GM12874 (cell line): ENCODE results near the gene LGALS8.

Experiments used
- TF ChIP-seq, protein P1 (sequence below): IDR thresholded peaks from 2 replicates; pipeline ENCODE4 v1.5.1; 2011; ENCODE audit warnings: low read depth, mild to moderate bottlenecking, control low read depth, low read length, moderate library complexity; ENCODE audit not compliant: insufficient read depth

Gene LGALS8

DNA sequence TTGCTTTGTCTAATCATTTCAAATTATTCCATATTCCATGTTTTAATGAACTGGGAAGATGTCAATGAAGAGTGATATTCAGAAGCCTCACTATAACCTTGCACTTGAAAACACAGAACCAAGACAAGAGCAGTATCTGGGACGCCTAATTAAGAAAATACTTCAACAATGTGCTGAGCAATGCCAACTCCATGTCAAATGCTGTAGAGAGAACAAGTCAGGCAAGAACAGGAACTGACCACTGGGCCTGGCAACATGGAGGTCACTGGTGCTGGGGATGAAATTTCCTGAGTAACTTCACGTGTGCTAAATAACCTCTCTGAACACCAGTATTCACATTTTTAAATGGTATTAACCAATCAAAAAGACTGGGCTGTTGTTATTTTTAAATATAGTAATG, 57.7 kb downstream of the LGALS8 start:
- TF ChIP-seq, protein P1, sequence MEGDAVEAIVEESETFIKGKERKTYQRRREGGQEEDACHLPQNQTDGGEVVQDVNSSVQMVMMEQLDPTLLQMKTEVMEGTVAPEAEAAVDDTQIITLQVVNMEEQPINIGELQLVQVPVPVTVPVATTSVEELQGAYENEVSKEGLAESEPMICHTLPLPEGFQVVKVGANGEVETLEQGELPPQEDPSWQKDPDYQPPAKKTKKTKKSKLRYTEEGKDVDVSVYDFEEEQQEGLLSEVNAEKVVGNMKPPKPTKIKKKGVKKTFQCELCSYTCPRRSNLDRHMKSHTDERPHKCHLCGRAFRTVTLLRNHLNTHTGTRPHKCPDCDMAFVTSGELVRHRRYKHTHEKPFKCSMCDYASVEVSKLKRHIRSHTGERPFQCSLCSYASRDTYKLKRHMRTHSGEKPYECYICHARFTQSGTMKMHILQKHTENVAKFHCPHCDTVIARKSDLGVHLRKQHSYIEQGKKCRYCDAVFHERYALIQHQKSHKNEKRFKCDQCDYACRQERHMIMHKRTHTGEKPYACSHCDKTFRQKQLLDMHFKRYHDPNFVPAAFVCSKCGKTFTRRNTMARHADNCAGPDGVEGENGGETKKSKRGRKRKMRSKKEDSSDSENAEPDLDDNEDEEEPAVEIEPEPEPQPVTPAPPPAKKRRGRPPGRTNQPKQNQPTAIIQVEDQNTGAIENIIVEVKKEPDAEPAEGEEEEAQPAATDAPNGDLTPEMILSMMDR = no peak

DNA sequence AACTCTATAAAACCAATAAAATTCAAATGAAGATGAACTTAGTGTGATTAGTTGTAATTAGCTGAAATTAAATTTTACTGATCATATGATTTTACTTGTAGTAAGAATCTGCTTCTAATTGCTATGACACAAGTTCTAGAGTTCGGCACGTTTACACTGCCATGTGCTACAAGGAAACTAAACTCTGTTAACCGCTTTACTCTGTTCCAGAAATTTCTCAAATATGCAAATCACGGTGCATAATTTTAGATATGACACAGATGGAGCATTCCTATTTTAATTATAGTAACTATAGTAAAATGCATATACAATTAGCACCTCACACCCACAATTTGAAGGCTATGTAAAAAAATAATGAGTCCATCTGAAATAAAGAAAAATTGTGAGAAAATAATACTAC, 65.7 kb downstream of the LGALS8 start:
- TF ChIP-seq, protein P1 = no peak

DNA sequence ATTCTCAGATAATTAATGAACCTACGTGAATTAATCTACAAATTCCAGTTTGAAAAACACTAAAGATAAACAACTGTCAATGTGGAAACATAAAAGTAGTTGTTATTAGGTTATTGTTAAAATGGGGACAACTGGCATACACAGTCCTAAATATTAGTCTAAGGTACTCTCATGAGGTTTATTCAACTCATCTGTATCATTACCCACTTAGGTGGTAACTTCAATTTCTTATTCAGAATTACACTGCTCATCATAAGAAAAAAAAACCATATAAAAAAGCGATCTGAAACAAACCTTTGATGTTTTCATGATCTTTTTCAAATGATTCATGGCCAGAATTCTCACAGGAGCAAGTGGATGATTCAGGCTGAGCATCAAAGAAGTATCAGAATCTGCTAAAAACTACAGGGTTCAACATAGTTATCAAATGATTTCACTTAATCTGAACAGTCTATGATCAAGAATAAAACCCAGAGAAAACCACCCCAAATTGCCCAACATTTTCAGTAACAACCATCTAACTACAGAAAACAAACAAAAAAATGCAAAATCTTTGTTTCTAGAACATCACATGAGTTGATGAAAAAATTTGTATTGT, 66.9 kb downstream of the LGALS8 start:
- TF ChIP-seq, protein P1 = no peak

DNA sequence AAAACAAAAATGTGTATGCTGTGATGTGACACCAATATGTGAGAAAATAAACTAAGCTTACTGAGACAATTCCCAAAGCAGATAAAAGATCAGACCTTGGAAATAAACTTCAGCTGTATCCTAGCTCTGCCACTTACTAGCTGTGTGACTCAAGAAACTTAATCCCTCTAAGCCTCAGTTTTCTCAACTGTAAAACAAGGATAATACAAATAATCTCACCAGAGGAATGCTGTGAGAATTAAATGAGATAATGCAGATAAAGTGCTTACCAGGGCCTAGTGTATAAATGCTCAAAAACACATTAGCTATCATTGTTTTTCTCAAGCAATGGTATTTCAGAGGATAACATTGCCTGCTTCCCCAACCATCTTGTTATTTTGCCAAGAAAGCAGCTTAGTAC, 78.4 kb downstream of the LGALS8 start:
- TF ChIP-seq, protein P1 = no peak
